GM19397 (cell line): ENCODE results near the gene MPIG6B.
A peak's percentile ranks its signal among the peaks of the same experiment; 100 is the strongest.

ENCODE experiments used
- ATAC-seq: cut with Tn5 transposase; IDR thresholded peaks from one replicate; pipeline ENCODE4 v1.9.1; 2021; ENCODE audit warnings: mild to moderate bottlenecking, moderate library complexity; ENCODE audit not compliant: unreplicated experiment

The MPIG6B gene

DNA sequence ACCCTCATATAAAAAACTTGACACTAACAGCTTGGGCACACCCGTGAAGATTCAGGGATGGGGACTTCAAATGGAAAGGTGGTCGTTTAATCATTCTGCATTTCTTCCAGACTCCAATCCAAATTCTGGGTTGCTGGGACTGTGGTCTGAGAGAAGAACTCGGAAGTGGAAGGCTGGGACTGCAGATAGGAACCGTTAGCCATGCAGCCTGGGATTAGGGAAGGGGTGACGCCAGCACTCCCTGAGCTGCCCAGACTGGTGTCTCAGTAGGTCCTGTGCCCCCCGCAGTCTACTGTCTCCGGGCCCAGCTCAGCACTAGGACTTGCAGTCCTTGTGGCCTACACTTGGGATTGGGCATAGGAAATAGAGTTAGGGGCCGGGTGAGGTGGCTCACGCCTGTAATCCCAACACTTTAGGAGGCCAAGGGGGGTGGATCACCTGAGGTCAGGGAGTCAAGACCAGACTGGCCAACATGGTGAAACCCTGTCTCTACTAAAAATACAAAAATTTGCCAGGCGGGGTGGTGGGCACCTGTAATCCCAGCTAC lies 13.7 kb downstream of the MPIG6B start:
- ATAC-seq = no peak

DNA sequence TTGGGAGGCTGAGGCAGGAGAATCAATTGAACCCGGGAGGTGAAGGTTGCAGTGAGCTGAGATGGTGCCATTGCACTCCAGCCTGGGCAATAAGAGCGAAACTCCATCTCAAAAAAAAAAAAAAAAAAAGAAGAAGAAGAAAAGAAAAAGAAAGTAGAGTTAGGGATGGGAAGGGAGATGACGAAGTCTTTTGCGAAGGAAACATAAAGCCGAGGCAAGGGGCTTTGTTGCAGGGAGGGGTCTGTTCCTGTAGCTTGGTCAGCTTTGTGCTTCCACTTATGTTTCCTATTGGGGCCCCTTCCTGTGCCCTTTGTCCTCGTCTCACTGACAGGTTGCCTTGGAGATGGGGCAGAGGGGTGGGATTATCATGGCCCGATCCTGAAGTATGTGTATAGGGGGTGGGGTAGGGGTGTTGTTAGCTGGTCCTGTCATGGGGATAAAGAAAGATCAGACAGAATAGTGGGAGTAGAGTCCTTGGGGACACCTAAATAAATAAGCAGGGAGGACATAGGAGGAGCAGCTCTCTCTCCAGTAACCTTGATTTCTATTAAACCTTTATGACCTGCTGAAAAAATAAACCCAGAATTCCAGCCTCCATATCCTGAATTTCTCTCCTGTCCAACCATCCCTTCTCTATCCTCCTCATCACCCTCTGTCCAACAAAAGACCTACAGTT lies 14.3 kb downstream of the MPIG6B start:
- no peak for ATAC-seq

DNA sequence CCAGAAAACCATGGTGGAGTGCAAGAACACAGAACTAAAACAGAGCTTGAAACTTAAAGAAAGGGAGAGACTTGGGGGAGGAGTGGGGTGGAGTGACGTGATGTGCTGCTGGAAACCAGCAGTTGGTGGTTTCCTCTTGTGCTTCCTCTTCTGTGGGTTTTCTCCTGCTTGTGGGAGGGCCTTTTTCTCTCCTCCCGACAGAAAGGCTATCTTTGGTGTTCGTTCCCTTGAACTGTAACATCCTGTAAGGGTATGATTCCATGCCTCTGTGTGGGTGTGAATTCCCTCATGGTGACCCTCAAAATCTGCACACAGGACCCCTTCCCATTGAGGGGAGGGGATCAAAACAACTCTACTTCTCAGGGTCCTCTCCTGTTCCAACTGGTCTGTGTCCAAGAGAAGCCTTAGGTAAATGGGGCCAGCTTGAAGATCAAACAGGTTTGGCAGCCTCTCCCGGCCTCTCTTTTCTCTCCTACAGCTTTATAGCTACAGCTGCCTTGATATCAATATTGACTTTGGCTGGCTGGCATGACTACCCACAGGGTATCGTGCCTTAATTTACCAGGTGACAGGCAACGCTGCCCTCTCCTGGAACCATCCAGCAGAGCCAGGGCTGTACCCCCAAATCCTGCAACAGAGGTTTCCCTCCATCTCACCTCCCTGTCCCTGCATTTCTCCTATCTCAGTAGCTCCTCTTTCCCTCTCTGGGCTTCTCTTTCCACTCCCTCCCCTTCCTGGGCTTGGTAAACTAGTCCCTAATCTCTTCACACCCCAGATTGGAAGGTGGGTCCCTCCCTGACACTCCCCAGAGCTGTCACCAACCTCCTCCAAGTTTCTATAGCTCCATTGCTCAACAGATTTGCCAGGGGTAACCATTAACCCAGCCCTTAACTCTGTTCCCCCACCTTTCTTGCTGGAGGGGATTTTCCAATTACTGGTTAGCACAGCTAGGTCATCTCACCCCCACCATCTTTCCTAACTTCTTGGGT lies 15.1 kb downstream of the MPIG6B start:
- ATAC-seq = no peak

DNA sequence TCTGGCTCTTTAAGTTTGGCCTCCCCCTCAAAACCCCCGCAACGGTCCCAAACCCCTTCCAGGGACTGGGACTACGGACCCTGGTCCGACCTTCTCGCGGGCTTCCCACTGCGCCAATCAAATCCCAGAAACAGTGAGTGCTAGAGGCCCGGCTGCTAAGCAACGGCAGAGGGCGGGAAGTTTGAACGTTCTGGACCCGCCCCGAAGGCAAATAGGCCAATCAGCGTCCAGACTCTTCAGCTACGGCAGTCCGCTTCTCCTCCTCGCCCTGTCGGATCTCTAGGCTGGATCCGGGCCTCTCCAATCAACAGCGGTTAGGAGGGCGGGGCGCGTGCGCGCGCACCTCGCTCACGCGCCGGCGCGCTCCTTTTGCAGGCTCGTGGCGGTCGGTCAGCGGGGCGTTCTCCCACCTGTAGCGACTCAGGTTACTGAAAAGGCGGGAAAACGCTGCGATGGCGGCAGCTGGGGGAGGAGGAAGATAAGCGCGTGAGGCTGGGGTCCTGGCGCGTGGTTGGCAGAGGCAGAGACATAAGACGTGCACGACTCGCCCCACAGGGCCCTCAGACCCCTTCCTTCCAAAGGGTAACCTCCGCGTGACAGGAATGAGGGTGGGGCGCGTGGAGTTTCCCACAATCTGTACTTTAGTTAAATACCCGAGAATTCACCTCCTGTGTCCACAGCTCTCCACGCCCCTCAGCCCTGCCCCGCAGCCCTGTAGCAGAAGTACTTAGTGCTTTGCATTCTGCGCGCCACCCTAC lies 16.6 kb downstream of the MPIG6B start, which contains the start of gene MSH5:
MSH5 (plus strand) TSS at position 367 of the 758 bp plus-strand sequence. CDS start 462 bp downstream, outside the sequence.
- ATAC-seq = peak; percentile 71

DNA sequence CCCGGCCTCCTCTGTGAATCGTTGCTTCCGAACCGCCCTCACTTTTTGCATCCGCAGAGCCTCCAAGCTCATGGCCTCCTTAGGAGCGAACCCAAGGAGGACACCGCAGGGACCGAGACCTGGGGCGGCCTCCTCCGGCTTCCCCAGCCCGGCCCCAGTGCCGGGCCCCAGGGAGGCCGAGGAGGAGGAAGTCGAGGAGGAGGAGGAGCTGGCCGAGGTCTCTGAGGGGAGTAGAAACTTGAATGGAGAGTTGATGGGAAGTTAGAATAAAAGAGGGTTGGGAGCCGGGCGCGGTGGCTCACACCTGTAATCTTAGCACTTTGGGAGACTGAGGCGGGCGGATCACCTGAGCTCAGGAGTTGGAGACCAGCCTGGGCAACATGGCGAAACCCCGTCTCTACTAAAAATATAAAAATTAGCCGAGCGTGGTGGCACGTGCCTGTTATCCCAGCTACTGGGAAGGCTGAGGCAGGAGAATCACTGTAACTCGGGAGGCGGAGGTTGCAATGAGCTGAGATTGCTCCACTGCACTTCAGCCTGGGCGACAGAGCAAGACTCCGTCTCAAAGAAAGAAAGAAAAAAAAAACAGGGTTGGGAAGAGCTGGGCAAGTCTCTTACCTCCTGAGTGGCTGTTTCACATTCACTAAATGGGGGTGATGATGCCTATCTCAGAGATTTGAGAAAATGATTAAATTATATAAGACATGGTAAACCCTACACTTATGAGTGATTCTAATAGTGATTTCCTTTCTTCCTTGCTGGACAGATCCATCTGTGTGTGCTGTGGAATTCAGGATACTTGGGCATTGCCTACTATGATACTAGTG lies 17.4 kb downstream of the MPIG6B start:
- no peak for ATAC-seq

DNA sequence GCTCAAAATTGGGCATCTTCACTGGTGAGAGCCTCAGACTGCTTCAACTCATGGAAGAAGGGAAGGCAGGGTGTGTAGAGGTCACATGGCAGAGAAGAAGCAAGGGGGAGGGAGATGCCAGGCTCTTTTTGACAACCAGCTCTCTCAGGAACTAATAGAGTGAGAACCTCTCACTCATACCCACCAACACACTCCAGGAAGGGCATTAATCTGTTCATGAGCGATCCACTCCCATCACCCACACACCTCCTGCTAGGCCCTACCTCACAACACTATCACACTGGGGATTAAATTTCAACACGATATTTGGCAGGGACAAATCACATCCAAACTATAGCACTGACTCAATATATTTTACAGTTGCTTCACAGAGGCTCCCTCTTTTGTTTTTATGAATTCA lies 18.6 kb downstream of the MPIG6B start:
- ATAC-seq = no peak

DNA sequence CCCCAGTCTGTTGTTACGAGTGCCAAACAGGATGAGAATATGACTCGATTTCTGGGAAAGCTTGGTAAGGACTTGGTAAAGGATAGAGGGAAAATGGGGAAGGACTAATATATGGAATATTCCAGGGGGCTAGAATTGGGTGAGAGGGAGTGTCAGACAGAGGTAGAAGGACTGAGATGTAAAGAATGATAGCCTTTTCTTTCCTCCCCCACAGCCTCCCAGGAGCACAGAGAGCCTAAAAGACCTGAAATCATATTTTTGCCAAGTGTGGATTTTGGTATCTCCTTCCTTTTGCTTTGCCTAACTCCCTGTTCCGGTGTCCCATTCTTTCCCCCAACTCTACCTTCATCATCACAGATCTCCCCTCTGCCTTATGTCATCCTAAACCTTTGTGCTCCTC lies 19.7 kb downstream of the MPIG6B start:
- ATAC-seq = no peak

DNA sequence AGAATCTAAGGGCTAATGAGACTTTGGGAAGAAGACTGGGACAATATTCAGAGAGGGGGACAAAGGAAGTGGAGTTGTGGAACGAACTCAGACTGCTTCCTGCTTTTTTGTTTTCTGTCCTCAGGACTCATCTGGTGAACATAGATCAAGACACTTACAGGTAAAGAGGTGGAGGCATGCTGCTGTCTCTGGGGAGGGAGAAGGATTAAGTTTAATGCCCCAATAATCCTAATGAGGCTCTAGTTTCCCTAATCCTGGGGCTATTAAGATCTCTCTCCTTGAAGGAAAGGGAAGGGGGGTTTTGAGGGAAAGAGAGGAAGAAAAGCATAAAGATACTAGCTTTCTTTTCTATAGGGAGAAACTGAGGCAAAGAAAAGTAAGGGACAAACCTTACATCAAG lies 21.2 kb downstream of the MPIG6B start:
- ATAC-seq = no peak

DNA sequence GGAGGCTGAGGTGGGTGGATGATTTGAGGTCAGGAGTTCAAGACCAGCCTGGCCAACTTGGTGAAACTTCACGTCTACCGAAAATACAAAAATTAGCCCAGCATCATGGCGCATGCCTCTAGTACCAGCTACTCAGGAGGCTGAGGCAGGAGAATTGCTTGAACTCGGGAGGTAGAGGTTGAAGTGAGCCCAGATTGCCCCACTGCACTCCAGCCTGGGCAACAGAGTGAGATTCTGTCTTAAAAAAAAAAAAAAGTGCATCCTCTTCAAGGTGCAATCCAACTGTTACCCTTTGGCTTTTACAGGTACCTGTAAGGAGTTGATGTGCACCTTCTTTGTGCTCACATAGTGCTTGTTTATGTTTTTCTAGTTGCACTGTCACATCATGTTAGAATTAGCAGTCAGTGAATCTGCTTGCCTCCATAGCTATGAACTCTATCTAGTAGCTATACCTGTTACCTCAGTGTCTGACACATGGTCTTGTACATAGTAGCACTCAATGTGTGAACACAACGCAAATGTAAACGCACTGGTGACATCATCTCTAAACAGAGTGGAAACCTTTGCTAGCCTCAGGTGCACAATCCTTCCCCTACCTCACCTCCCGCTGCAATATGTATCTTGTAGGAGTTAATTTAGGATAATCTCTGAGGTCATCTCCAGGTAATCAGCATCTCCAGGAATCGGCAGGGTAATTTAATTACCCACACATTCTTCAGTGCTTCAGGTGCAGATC lies 26.3 kb downstream of the MPIG6B start:
- ATAC-seq = no peak

DNA sequence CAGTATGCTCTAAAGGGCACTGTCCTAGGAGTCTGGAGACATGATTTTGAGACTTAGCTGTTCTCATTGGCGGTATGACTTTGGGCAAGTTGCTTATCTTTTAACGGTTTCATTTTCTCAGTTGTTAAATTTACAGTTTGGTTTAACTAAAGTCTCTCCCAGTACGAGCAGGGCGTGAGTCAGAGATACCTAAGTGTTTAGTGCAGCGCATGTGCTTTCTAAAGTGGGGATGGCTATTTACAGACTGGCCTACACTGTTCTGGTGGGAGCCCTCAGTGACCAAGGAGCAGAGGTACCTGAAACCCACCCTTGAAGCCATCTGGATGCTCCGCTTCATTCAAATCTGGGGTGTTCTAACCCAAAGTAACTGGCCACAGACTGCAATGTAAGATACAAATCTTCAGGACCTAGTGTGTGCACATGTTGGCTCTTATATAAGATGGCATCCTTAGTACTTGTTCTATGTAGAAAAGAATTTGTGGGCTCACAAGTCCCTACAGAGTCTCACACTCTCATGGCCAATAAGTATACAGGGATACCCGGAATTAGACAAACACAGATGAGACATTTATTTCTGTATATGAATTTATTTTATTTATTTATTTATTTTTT lies 27.3 kb downstream of the MPIG6B start:
- no peak for ATAC-seq

DNA sequence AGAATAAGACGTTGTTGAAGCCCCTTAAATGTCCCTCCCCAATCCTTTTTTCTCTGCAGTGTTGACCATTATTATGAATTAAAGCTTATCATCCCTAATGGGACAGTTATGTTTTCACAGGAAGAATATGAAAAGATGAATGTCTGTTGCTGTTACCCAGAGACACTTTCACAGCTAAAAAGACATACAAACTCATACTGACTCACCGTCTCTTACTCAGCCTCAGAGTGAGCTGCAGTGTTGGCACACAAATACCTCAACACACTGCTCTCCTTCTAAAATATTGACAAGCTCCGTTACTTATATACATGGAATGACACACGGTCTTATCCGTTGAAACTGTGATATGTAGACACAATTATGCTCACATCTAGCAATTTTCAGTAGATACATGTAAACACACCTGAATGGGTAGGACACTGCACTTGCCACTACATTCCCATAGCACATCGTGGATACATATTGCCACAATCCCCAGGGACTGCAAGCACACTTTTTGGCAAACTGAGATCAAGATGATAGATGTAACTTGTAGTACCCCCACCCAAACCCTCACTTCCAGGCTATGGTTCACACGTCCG lies 29.7 kb downstream of the MPIG6B start:
- ATAC-seq = no peak

DNA sequence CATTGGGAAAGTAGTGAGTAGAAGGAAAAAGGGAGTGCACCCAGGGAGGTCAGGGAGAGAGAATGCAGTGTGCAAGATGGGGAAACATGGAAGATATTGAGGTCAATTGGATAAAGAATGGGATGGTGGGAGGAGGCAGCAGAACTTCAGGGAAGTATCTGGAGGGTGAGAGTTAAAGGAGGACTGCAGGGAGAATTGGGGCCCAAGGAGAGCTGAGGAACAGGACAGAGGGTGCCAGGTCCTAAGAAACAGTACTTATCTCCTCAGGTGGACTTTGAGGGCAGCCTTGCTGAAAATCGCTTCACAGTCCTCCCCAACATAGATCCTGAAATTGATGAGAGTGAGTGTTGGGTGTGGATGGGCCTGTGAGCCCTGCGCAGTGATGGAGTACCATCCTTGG lies 35.1 kb downstream of the MPIG6B start:
- no peak for ATAC-seq

DNA sequence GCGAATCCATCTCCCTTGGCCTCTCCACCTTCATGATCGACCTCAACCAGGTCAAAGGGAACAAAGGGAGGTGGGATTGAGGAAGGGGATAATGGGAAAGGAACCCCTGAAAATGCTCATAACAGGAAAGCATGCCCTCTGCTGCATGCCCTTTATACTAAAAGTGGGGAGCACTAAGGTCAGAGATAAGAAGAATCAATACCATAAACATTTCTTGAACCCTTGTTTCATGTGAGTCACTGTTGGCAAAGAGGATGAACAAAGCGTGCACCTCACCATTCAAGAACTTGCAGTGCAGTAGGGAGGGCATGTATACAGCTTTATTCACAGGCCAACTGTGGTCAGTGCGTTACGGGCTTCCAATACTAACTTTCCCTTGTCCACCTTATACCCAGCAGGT lies 37.6 kb downstream of the MPIG6B start:
- ATAC-seq = no peak

DNA sequence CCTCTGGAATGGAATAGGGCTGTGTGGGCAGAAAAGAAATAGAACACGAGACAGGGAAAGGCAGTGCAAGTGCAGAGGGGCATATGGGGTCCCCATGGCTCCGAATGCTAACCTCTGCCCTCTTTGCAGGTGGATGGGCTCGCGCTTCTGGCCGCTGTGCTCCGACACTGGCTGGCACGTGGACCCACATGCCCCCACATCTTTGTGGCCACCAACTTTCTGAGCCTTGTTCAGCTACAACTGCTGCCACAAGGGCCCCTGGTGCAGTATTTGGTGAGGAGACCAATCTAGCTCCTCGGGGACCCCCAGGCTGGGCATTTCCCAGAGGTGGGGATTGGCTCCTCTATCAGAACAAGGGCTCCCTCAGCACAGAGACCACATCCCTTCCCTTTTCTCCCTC lies 38.2 kb downstream of the MPIG6B start:
- ATAC-seq = no peak

DNA sequence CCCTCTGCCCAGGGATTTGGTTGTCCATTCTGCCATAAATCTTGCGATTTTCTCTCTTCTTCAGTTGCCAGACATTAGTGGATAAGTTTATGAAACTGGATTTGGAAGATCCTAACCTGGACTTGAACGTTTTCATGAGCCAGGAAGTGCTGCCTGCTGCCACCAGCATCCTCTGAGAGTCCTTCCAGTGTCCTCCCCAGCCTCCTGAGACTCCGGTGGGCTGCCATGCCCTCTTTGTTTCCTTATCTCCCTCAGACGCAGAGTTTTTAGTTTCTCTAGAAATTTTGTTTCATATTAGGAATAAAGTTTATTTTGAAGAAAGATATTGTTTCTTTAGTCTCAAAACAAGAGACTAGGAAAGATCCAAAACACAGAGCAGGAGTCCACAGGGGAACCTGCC lies 39.2 kb downstream of the MPIG6B start, which contains the start of gene SAPCD1:
SAPCD1 (plus strand) TSS at position 301 of the 400 bp plus-strand sequence. CDS start 399 bp downstream, outside the sequence.
- ATAC-seq = no peak

DNA sequence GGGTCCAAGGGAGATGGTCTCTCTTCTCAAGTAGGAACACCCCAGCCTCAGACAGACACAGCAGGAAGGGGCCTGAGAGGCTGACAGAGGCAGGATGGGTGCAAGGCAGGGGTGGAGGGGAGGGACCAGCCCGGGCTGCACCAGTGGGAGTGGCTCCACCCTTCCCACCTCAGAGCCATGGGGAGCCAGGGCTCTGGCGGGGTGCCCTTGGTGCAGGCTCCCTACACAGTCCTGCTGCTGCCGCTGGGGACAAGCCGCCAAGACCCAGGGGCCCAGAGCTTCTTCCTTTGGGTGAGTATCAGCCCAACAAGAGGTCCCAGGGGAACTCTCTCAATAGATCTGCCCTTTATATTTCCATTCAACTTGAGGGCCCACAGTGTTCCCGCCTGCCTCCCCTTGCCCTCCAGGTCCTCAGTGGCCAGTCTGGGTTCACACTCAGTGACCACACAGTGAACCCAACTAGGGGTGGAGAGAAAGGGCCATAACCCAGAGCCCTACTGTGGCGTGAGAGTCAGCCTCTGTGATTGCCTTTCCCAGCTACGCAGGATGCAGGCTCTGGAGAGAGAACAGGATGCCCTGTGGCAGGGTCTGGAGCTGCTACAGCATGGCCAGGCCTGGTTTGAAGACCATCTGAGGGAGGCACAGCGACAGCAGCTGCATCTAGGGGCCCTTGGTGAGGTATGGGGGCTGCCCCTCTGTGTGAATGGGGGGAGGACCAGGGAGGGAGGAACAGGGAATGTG lies 39.9 kb downstream of the MPIG6B start:
- ATAC-seq = no peak

DNA sequence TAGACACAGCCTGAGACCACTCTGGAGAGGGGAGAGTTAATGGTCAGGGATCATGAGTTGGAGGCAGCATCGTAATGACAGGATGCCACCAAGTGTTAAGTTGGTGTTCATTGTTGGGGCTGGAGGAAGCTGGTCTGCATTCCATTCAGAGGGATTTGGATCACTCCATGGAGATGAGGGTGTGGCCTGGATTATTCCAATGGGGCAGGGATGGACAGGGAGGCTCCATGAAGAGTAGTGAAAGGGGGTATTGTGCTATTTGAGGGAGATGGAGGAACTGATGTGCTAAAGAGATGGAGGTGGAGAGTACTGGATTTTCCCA lies 40.4 kb downstream of the MPIG6B start:
- no peak for ATAC-seq

DNA sequence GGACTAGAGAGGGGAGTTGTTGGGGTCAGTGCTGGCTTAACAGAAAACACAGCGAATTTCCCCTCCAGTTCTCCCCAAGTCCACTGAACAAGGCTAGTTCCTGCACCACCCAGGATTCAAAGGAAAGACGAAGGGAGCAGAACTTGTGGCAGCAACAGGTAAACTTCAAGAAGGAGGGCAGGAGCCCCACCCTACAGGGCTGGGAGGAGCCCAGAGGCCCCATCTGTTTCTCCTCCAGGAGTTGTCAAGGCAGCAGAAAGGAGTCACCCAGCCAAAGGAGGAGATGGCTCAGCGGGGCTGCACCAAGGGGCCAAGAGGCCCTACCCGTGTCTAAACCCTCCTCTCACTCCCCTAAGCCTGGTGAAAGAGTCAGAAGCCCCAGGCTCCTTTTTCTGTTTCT lies 41.0 kb downstream of the MPIG6B start:
- no peak for ATAC-seq
